Activated CD8-positive, alpha-beta memory T cell treated with anti-CD3 and anti-CD28 coated beads, Interleukin-2, amount 10 ng/mL, durations not matched to agents 7 days and 5 days (primary cell): ENCODE results near the gene CNRIP1. TPM values are rescaled to one million over a fixed set of nuclear protein-coding genes. Genes with fewer than 3 reads are reported as not detected.

Experiments
- ATAC-seq: fragments of 150-1000 bp; cut with Tn5 transposase; one replicate; pipeline ENCODE4 v1.10.0; 2021; ENCODE audit warnings: moderate library complexity
- CTCF ChIA-PET: fragments of 350-600 bp; sonication (Branson Sonifier 250); formaldehyde crosslinking; loops from one replicate; lab custom pipeline; 2021; ENCODE audit warnings: antibody characterized with exemption; lab: Charles Lee
- DNase-seq: peaks from one replicate; pipeline ENCODE4 v3.0.0-alpha.2; 2020
- H3K27ac Mint-ChIP-seq: one replicate; pipeline ENCODE4 v1.8.0; 2021; ENCODE audit warnings: mild to moderate bottlenecking, mixed read lengths
- H3K27me3 Mint-ChIP-seq: one replicate; pipeline ENCODE4 v1.8.0; 2021; ENCODE audit warnings: mixed read lengths
- H3K36me3 Mint-ChIP-seq: one replicate; pipeline ENCODE4 v1.8.0; 2021; ENCODE audit warnings: mild to moderate bottlenecking, mixed read lengths
- H3K4me1 Mint-ChIP-seq: one replicate; pipeline ENCODE4 v1.8.0; 2021; ENCODE audit warnings: mixed read lengths
- H3K4me3 Mint-ChIP-seq: one replicate; pipeline ENCODE4 v1.8.0; 2021; ENCODE audit warnings: mild to moderate bottlenecking, moderate library complexity, mixed read lengths
- H3K9me3 Mint-ChIP-seq: one replicate; pipeline ENCODE4 v1.8.0; 2022; ENCODE audit warnings: low read depth, mixed read lengths
- total RNA-seq, 2 experiments: library from RNA; stranded (reverse); gene quantifications; one replicate each; pipeline ENCODE4 v1.2.3, GENCODE V29; 2021

Gene CNRIP1
- total RNA-seq, 2 experiments from 2014 or later = not detected

GRCh38 chr2:68280796-68281195, 39.0 kb downstream of the CNRIP1 start:
- ATAC-seq = no peak
- Mint-ChIP-seq H3K27ac (no peak overlapping the region), H3K4me1 (peaks cover 9% of the 10 kb centered on the region), H3K27me3 (peaks cover 32% of the 10 kb centered on the region), H3K4me3 (no peak overlapping the region), H3K9me3 (no peaks in the 10 kb centered on the region), H3K36me3 (no peaks in the 10 kb centered on the region)
- CTCF ChIA-PET = interaction anchor here (0.8 to 1.9 kb wide), 2 partner anchors 85 to 159 kb away, joined by 4 to 9 read pairs; no protein-coding TSS in a partner anchor
- DNase-seq = no peak

DNA sequence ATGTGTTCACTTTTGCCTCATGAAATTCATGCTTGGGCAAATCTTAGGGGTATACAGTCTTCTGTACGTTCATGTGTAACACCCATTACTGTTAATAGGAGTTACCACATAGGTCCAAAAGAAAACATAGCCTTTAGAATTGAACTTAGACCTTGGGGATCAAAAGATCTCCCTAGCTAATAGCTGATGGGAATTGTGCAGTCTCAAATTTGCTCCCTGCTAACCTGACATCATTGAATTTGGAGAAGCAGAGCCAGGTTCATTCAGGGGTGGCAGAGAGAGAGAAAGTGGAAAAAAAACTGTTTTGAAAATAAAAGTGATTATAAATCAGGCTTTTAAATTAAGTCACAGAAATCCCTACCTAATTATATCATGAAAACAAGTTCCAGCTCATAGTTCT, 39.4 kb downstream of the CNRIP1 start:
- Mint-ChIP-seq H3K27ac (no peak overlapping the region), H3K4me1 (peaks cover 9% of the 10 kb centered on the region), H3K9me3 (no peaks in the 10 kb centered on the region), H3K27me3 (peaks cover 32% of the 10 kb centered on the region), H3K36me3 (no peaks in the 10 kb centered on the region), H3K4me3 (no peak overlapping the region)
- DNase-seq (no peak), ATAC-seq (no peak)
- CTCF ChIA-PET = interaction anchor here (0.8 to 1.9 kb wide), 2 partner anchors 84 to 158 kb away, joined by 4 to 9 read pairs; no protein-coding TSS in a partner anchor

- CTCF ChIA-PET = interaction anchor here (0.8 to 1.9 kb wide), 3 partner anchors 8 to 158 kb away, joined by 3 to 9 read pairs (median 4); no protein-coding TSS in a partner anchor
- no peak overlapping the region for H3K27ac Mint-ChIP-seq
- H3K36me3 Mint-ChIP-seq = no peaks in the 10 kb centered on the region
- DNase-seq (no peak), ATAC-seq (no peak)
- no peak overlapping the region for H3K4me3 Mint-ChIP-seq
- no peaks in the 10 kb centered on the region for H3K9me3 Mint-ChIP-seq
- H3K27me3 Mint-ChIP-seq = peaks cover 32% of the 10 kb centered on the region
- peaks cover 9% of the 10 kb centered on the region for H3K4me1 Mint-ChIP-seq
These were observed 40.1 kb downstream of the CNRIP1 start for GRCh38 chr2:68279691-68280090.

DNA sequence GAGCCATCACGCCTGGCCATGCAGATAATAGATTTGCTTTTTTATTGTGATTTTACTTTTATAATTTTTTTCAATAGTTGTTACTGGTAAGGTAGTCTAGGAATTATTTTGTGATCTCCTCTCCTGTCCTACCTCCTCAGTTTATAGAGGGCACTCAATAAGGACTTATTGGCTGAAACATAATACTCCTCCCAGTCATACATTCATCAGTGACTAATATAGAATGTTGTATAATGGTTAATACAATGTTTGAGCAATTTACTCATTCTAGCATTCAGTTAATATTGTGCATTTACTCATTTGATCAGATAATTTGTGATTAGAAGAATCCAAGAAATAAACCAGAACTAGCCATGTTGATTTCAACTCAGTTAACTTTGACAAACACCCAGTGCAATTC, 41.6 kb downstream of the CNRIP1 start:
- H3K4me3 Mint-ChIP-seq = no peak overlapping the region
- H3K9me3 Mint-ChIP-seq = no peaks in the 10 kb centered on the region
- CTCF ChIA-PET = no interaction called here
- peaks cover 9% of the 10 kb centered on the region for H3K4me1 Mint-ChIP-seq
- ATAC-seq (no peak), DNase-seq (no peak)
- no peaks in the 10 kb centered on the region for H3K36me3 Mint-ChIP-seq
- no peak overlapping the region for H3K27ac Mint-ChIP-seq
- H3K27me3 Mint-ChIP-seq = peaks cover 38% of the 10 kb centered on the region

GRCh38 chr2:68274022-68274421, 45.7 kb downstream of the CNRIP1 start:
- peaks cover 36% of the 10 kb centered on the region for H3K27me3 Mint-ChIP-seq
- peaks cover 2% of the 10 kb centered on the region for H3K4me1 Mint-ChIP-seq
- no peaks in the 10 kb centered on the region for H3K9me3 Mint-ChIP-seq
- H3K27ac Mint-ChIP-seq = no peak overlapping the region
- no peak overlapping the region for H3K4me3 Mint-ChIP-seq
- no peak for DNase-seq
- H3K36me3 Mint-ChIP-seq = no peaks in the 10 kb centered on the region
- no peak for ATAC-seq
- CTCF ChIA-PET = interaction anchor here (1.9 kb wide), 1 partner anchor 9 kb away, joined by 8 read pairs; no protein-coding TSS in a partner anchor

GRCh38 chr2:68272246-68272994, 47.3 kb downstream of the CNRIP1 start:
- no peaks in the 10 kb centered on the region for H3K36me3 Mint-ChIP-seq
- H3K9me3 Mint-ChIP-seq = no peaks in the 10 kb centered on the region
- no peaks in the 10 kb centered on the region for H3K4me1 Mint-ChIP-seq
- H3K4me3 Mint-ChIP-seq = no peak overlapping the region
- ATAC-seq (no peak), DNase-seq (no peak)
- H3K27ac Mint-ChIP-seq = no peak overlapping the region
- peaks cover 35% of the 10 kb centered on the region for H3K27me3 Mint-ChIP-seq
- CTCF ChIA-PET = interaction anchor here (1.7 kb wide), 1 partner anchor 169 kb away, joined by 5 read pairs; no protein-coding TSS in a partner anchor

DNA sequence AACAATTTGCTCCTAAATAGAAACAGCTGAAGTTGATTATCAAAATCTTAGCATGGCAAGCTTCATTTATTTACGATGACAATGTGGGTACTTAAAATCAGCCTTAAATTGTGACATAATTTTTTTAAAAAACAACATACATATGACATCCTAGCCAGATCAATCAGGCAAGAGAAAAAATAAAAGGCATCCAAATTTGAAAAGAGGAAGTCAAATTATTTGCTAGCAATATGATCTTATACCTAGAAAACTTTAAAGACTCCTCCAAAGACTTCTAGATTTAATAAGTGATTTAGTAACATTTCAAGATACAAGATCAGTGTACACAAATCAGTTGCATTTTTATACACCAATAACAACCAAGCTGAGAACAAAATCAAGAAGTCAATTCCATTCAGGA, 53.1 kb downstream of the CNRIP1 start:
- no peak for DNase-seq
- no peak for ATAC-seq
- H3K36me3 Mint-ChIP-seq = no peaks in the 10 kb centered on the region
- H3K9me3 Mint-ChIP-seq = no peaks in the 10 kb centered on the region
- CTCF ChIA-PET = no interaction called here
- no peaks in the 10 kb centered on the region for H3K4me1 Mint-ChIP-seq
- H3K27me3 Mint-ChIP-seq = peaks cover 15% of the 10 kb centered on the region
- no peak overlapping the region for H3K27ac Mint-ChIP-seq
- no peak overlapping the region for H3K4me3 Mint-ChIP-seq

GRCh38 chr2:68263632-68264031, 56.1 kb downstream of the CNRIP1 start:
- Mint-ChIP-seq H3K27me3 (peaks cover 12% of the 10 kb centered on the region), H3K36me3 (no peaks in the 10 kb centered on the region), H3K9me3 (no peaks in the 10 kb centered on the region), H3K4me1 (no peaks in the 10 kb centered on the region), H3K27ac (no peak overlapping the region), H3K4me3 (no peak overlapping the region)
- CTCF ChIA-PET = interaction anchor here (1.7 kb wide), 1 partner anchor 19 kb away, joined by 6 read pairs; no protein-coding TSS in a partner anchor
- ATAC-seq (no peak), DNase-seq (no peak)

GRCh38 chr2:68258851-68259250, 60.9 kb downstream of the CNRIP1 start:
- Mint-ChIP-seq H3K27ac (no peak overlapping the region), H3K27me3 (no peaks in the 10 kb centered on the region), H3K36me3 (no peaks in the 10 kb centered on the region), H3K4me1 (peaks cover 23% of the 10 kb centered on the region), H3K9me3 (no peaks in the 10 kb centered on the region), H3K4me3 (no peak overlapping the region)
- ATAC-seq = no peak
- DNase-seq = no peak
- CTCF ChIA-PET = no interaction called here

DNA sequence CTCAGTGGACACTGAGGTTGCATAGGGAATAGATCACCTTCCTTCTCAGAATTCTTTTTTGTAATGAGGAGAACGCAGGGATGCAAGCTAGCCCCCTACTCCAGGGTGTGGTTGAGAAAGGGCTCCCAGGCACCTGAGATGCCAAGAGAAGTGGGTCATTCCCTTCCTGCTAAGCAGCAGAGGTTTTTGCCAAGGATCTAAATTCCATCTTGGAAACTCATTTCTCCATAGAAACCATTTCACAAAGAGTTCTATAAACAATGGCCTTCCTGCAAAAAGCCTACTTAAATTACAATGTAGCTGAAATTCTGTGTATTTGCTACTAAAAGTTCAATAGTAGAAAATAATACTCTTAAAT, 63.7 kb downstream of the CNRIP1 start:
- Mint-ChIP-seq H3K4me3 (no peak overlapping the region), H3K27ac (no peak overlapping the region), H3K4me1 (peaks cover 25% of the 10 kb centered on the region), H3K36me3 (peaks cover 3% of the 10 kb centered on the region), H3K27me3 (no peaks in the 10 kb centered on the region), H3K9me3 (no peaks in the 10 kb centered on the region)
- CTCF ChIA-PET = interaction anchor here (2.1 kb wide), 1 partner anchor 133 kb away, joined by 8 read pairs; no protein-coding TSS in a partner anchor
- DNase-seq = no peak
- no peak for ATAC-seq

DNA sequence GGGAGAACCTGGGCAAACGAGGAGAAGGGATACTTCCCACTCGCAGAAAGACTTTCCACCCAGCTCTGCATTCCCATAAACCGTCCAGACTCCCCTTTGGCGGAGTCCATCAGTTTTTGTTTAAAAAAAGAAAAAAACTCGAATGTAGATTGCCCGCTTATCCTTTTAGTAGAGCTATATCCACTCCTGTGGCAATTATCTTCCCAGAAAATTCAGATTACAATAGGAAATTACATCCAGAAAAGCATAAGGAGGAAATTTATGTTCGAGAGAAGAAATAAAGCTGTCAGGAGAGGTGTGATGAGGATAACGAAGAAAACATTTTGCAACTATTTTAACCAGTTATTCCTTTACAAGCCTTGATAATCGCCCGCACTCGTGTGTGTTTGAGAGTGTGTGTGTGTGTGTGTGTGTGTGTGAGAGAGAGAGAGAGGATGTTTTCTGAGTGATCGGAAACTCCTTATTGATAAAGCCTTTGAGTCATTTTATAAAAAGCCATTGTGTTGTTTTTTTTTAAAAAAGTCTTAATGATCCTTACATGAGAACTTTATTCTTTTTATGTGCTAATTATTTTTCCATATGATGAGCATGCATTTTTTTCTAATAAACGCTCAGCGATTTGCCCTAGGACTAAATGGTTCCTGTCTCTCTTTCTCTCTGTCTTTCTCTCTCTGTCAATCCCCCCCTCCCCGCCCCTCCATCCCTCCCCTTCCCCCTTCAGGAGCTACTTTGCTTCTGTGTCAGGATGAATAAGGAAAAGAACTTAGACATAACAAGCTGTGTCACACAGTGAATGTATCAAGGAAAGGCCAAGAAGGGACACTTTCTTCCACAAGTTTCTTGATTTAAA, 66.3 kb downstream of the CNRIP1 start:
- Mint-ChIP-seq H3K27me3 (no peaks in the 10 kb centered on the region), H3K27ac (peak overlapping the region; percentile 99), H3K36me3 (peaks cover 10% of the 10 kb centered on the region), H3K9me3 (no peaks in the 10 kb centered on the region), H3K4me1 (peaks cover 36% of the 10 kb centered on the region), H3K4me3 (peak overlapping the region; percentile 99)
- ATAC-seq (no peak), DNase-seq (peak; percentile 65)
- CTCF ChIA-PET = interaction anchor here (0.8 to 2.4 kb wide), 7 partner anchors 29 to 461 kb away, joined by 3 to 11 read pairs (median 4); partner anchors contain the start of gene PNO1

GRCh38 chr2:68252400-68253218, 67.1 kb downstream of the CNRIP1 start, which contains the start of gene PPP3R1:
PPP3R1 (minus strand) TSS chr2:68252532; CDS start chr2:68252127, 405 bp downstream.
- peaks cover 36% of the 10 kb centered on the region for H3K4me1 Mint-ChIP-seq
- H3K9me3 Mint-ChIP-seq = no peaks in the 10 kb centered on the region
- peak within 1 kb of the TSS; percentile 99 for H3K27ac Mint-ChIP-seq
- ATAC-seq (peak; percentile 86), DNase-seq (peak; percentile 97)
- peaks cover 10% of the 10 kb centered on the region for H3K36me3 Mint-ChIP-seq
- peak within 1 kb of the TSS; percentile 99 for H3K4me3 Mint-ChIP-seq
- CTCF ChIA-PET = interaction anchor here (0.9 to 2.4 kb wide), 5 partner anchors 56 to 462 kb away, joined by 3 to 11 read pairs (median 4); partner anchors contain the start of gene PNO1
- no peaks in the 10 kb centered on the region for H3K27me3 Mint-ChIP-seq
